HFF-Myc (cell line): ENCODE results near the gene AGAP3.

Source experiments
- DNase-seq: peaks from one replicate; pipeline ENCODE4 v3.0.0-alpha.2; 2011; ENCODE audit warnings: low read depth; ENCODE audit errors: extremely low read depth
- H3K4me3 ChIP-seq: replicated peaks from 2 replicates; pipeline ENCODE4 v1.5.1; 2011; ENCODE audit warnings: low read depth, mild to moderate bottlenecking, control low read depth, low read length
- TF ChIP-seq, protein P1 (sequence below): IDR thresholded peaks from 2 replicates; pipeline ENCODE4 v1.5.1; 2012; ENCODE audit warnings: mild to moderate bottlenecking, low read depth, low read length, control low read depth; ENCODE audit errors: missing control alignments

The AGAP3 gene

DNA sequence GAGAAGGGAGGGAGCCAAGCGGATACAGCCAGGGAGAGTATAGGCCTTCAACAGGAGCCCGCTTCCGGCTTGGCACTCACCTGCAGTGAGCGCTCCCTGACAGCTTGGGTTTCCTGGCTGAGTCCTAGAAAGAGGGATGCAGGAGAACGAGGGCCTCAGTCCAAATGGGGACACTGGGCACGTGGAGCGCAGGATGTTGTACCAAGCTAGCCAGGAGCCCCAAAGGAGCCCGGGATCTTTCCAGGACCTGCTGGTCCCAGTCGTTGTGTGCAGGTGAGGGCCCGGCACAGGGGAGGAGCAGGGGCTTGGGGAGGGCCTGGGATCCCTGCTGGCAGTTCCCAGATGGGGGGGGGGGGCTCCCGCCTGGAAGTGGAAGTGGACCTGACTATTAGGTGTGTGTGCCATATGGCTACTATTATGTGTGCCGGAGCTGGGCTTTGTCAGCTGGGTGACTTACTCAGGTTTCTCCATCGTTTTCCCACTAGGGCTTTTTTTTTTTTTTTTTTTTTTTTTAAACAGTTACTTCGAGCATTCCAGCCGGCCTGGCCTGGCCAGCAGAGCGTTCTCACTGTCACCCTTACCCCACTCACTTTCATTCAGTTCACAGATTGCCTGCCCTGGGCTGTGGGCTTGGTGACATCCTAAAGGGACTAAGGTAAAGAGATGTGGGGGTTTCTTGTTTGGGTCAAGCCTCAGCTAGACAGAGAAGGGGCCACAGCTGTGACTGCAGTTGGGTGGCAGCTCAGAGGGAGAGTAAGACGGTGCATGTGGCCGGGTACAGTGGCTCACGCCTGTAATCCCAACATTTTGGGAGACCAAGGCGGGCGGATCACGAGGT, 3.8 kb downstream of the AGAP3 start:
- TF ChIP-seq, protein P1, sequence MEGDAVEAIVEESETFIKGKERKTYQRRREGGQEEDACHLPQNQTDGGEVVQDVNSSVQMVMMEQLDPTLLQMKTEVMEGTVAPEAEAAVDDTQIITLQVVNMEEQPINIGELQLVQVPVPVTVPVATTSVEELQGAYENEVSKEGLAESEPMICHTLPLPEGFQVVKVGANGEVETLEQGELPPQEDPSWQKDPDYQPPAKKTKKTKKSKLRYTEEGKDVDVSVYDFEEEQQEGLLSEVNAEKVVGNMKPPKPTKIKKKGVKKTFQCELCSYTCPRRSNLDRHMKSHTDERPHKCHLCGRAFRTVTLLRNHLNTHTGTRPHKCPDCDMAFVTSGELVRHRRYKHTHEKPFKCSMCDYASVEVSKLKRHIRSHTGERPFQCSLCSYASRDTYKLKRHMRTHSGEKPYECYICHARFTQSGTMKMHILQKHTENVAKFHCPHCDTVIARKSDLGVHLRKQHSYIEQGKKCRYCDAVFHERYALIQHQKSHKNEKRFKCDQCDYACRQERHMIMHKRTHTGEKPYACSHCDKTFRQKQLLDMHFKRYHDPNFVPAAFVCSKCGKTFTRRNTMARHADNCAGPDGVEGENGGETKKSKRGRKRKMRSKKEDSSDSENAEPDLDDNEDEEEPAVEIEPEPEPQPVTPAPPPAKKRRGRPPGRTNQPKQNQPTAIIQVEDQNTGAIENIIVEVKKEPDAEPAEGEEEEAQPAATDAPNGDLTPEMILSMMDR: no peak
- DNase-seq: no peak
- H3K4me3 ChIP-seq: peak overlapping the region; percentile 97

DNA sequence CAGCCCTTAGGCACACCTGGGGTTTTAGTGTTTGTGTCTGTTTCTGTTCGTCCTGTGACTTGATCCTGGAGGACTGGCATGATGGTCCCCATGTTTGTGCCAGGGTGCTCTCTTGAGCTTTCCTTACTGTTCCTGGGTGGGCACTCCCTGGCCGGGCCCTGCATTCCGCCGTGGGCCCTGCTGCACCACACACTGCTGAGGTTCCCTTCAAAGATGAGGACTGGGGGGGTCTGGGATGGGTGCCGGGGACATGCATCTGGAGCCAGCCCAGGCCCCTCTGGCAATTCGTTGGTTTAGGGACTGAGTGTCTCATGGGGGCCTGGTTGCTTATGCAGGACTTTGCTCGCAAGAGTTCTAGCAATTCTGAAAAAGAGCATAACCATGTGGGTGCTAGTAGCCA, 4.7 kb downstream of the AGAP3 start:
- TF ChIP-seq, protein P1: no peak
- DNase-seq: no peak
- no peak overlapping the region for H3K4me3 ChIP-seq

DNA sequence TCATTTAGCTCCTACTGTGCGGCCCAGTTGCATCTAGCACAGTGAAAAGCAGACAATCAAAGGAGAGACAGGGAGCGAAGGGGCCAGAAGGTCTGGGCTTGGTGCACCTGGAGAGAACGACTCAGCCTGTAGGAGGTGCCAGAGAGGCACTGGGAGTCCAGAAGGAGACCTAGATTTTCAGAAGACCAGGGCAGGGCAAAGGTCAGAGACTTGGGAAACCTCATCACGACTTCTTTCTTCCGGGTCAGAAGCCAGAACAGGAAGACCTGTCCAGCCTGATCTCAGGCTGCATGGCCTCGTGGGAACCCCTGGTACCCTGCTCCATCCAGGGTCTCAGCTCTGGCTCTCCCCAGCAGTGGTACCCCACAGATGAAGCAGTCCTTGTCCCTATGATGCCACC, 5.2 kb downstream of the AGAP3 start:
- no peak for DNase-seq
- no peak overlapping the region for H3K4me3 ChIP-seq
- TF ChIP-seq, protein P1: peak; percentile 72

DNA sequence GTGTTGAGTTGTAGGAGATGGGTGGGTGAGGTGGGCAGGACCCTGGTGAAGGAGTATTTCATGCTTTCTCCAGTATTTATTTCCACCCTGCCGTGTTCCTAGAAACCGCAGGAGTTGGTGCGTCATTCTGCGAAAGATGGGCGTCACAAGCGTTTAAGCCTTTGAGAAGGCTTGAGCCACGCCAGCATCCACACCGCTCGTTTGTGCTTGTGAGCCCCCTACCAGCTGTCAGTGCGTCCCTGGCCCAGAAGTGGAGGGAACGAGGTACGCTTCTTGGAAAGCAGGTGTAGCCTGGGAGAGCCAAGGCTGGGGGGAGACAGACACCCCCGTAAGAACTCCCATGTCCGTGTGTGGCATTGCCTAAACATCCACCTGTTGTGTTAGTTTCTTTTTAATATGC, 5.7 kb downstream of the AGAP3 start:
- no peak overlapping the region for H3K4me3 ChIP-seq
- no peak for DNase-seq
- TF ChIP-seq, protein P1: no peak

DNA sequence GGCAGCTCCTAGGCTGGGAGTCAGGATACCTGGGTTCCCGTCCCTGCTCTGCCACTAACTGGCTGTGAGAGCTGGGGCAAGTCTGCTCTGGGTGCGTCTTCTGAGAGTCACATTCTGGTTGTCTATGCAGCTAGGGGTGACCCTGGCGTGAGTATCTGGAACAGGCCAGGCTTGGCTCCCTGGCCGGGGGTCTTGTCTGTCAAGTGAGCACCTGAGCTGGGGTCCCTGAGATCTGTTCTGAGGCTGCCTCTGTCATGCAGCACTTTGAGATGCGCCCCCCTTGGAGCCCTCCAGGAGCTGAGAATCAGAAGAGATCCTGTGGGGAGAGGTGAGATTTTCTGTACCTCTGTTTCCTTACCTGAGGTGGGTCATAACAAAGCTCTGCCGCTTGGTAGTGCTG, 7.5 kb downstream of the AGAP3 start:
- TF ChIP-seq, protein P1: no peak
- H3K4me3 ChIP-seq: no peak overlapping the region
- DNase-seq: no peak

DNA sequence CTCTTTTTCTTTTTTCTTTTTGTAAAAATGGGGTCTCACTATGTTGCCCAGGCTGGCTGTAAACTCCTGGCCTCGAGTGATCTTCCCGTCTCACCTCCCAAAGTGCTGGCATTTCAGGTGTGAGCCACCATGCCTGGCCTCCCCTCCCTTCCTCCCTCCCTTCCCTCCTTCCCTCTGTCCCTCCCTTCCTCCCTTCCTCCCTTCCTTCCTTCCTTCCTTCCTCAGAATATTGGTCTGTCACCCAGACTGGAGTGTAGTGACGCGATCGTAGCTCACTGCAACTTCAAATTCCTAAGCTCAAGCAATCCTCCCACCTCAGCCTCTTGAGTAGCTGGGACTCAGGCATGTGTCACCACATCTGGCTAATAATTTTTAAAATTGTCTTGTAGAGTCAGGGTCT, 8.4 kb downstream of the AGAP3 start:
- DNase-seq: no peak
- TF ChIP-seq, protein P1: no peak

More for the DNA sequence above, 8.4 kb downstream of the AGAP3 start:
- H3K4me3 ChIP-seq: no peak overlapping the region
